Epithelial cell of proximal tubule (primary cell): ENCODE results near the gene SCAPER. TPM values are rescaled to one million over a fixed set of nuclear protein-coding genes. Genes with fewer than 3 reads are reported as not detected.

Experiments
- DNase-seq: peaks from one replicate; pipeline ENCODE4 v3.0.0-alpha.2; 2011; ENCODE audit warnings: low read depth
- H3K4me3 ChIP-seq: 2 replicates; pipeline ENCODE4 v1.5.1; 2011; ENCODE audit warnings: low read depth, mild to moderate bottlenecking, low read length
- CTCF ChIP-seq: conservative IDR thresholded peaks from 2 replicates; pipeline ENCODE4 v1.5.1; 2012; ENCODE audit warnings: low read depth, mild to moderate bottlenecking, low read length
- total RNA-seq: library from RNA; depleted of rRNA; stranded (reverse); fragments of >200 nt; gene quantifications from 2 replicates; pipeline ENCODE4 v1.2.3, GENCODE V29; 2015

SCAPER gene
- total RNA-seq, 1 donor from 2014 or later: 13.3 TPM

DNA sequence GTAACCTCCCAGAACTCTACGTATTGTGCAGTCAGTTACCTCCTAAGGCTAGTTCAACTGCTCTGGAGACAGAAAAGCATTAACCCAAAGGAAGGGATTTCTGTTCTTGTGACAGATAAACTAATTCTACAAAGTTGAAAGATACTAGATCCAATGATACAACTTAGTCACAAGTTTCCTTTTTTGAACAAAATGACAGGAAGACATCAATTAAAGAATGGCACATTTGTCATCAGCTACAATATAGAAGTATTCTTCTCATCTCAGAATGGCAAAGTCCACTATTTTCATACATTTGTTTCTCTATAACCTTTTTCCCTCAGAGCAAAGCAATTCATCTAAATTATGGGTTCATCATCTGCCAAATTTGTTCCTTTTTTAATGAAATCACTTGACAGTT lies 524.9 kb downstream of the SCAPER start:
- no peak for DNase-seq
- no peak overlapping the region for H3K4me3 ChIP-seq
- TF ChIP-seq CTCF: no peak

GRCh38 chr15:76378691-76379090 lies 526.4 kb downstream of the SCAPER start:
- DNase-seq: no peak
- TF ChIP-seq CTCF: no peak
- no peak overlapping the region for H3K4me3 ChIP-seq

GRCh38 chr15:76377751-76378150 lies 527.4 kb downstream of the SCAPER start:
- no peak overlapping the region for H3K4me3 ChIP-seq
- no peak for TF ChIP-seq CTCF
- DNase-seq: no peak

GRCh38 chr15:76377217-76377616 lies 527.9 kb downstream of the SCAPER start:
- DNase-seq: no peak
- no peak for TF ChIP-seq CTCF

DNA sequence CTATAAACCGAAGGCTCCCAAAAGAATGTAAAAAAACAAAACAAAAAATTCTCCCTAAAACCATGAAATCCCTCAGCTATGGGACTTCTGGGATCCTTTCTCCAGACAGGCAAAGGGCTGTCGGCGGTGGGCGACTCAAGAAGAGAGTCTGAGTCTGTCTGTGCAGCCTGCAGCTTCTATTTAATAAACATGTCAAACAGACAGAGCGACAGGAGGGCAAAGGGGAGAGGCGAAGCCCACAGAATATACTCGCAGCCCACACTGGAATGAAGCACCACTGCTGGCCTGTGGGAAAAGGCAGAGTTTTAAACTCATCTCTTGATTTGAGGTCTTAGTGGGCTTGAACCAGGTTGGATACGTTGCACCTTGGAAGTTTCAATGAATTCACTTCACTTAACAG lies 528.3 kb downstream of the SCAPER start:
- no peak for TF ChIP-seq CTCF
- no peak for DNase-seq

More at GRCh38 chr15:76377217-76377616, 527.9 kb downstream of the SCAPER start:
- H3K4me3 ChIP-seq: no peak overlapping the region

GRCh38 chr15:76376029-76376428 lies 529.1 kb downstream of the SCAPER start:
- TF ChIP-seq CTCF: no peak
- no peak overlapping the region for H3K4me3 ChIP-seq
- DNase-seq: no peak

More for the DNA sequence above, 528.3 kb downstream of the SCAPER start:
- no peak overlapping the region for H3K4me3 ChIP-seq

DNA sequence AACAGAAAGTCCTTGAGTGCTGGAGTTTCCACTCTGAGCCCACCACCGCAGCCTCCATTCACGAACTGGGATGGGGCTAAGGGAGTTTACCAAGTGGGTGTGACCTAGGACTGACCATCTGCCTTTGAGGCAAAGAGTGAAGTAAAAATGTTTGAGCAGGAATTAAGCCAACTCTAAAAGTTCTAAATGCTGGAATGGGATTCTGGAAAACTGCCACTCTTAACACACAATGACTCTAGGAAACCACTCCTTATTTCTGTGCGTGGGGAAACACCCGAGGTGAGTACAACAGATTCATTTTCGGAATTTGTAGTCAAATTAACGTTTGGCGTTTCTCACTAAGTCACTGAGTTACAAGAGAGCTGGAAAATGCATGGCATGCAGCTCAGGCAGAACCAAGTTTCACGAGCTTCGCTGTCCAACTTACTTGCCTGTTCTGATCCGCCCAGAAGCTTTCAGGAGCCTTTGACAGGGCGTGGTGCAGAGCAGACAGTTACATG lies 537.0 kb downstream of the SCAPER start:
- DNase-seq: no peak
- no peak overlapping the region for H3K4me3 ChIP-seq
- no peak for TF ChIP-seq CTCF
